ENCODE measurements around the gene DBF4.
"Not testable (repeated sequence)": the region's sequence is repeated elsewhere in the genome, so short reads cannot be mapped to it uniquely, and the experiment has no call there.

DNA sequence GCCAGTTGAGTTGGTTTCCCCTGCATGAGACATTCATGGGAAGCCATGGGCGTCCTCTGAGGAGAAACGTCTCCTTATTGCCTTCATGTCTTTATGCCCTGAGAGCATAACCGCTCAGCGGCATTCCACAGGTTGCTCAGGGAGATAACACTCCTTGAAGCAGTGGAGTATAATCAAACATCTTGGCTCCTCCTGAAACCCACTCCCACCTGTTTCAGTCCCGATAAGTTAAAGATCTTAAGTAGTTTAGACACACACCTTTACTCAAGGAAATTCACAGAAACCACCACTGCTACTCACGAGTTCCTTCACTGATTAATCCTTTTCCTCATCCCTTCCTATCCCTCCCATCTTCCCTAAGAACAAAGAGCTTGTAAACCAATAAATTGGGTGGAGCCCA is 9.8 kb upstream of the DBF4 start:
- TF ChIP-seq, protein P1, sequence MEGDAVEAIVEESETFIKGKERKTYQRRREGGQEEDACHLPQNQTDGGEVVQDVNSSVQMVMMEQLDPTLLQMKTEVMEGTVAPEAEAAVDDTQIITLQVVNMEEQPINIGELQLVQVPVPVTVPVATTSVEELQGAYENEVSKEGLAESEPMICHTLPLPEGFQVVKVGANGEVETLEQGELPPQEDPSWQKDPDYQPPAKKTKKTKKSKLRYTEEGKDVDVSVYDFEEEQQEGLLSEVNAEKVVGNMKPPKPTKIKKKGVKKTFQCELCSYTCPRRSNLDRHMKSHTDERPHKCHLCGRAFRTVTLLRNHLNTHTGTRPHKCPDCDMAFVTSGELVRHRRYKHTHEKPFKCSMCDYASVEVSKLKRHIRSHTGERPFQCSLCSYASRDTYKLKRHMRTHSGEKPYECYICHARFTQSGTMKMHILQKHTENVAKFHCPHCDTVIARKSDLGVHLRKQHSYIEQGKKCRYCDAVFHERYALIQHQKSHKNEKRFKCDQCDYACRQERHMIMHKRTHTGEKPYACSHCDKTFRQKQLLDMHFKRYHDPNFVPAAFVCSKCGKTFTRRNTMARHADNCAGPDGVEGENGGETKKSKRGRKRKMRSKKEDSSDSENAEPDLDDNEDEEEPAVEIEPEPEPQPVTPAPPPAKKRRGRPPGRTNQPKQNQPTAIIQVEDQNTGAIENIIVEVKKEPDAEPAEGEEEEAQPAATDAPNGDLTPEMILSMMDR (conservative IDR thresholded peaks at IDR 0.05; ENCODE audit: low read depth, low read length) = not testable (repeated sequence)
- TF ChIP-seq EZH2 (IDR thresholded peaks at IDR 0.05; ENCODE audit: low read length, unreplicated experiment); EZH2phosphoT487 (IDR thresholded peaks at IDR 0.05; ENCODE audit: borderline replicate concordance, low read length): not testable (repeated sequence)

All from PC-3 (cell line).